HG03432 (cell line): ENCODE data around the gene LRRC10B.

Experiments
- ATAC-seq: cut with Tn5 transposase; IDR thresholded peaks from one replicate; pipeline ENCODE4 v1.9.1; 2021; ENCODE audit warnings: mild to moderate bottlenecking, moderate library complexity; ENCODE audit not compliant: unreplicated experiment

Gene LRRC10B

GRCh38 chr11:61528114-61528513 is 19.6 kb downstream of the LRRC10B start:
- no peak for ATAC-seq

- ATAC-seq = no peak
Observed at GRCh38 chr11:61529537-61530225, 21.1 kb downstream of the LRRC10B start.

- ATAC-seq = no peak
Observed at GRCh38 chr11:61531044-61531443, 22.5 kb downstream of the LRRC10B start.

- no peak for ATAC-seq
Observed at GRCh38 chr11:61532134-61533038, 23.8 kb downstream of the LRRC10B start.

GRCh38 chr11:61533039-61533375 is 24.5 kb downstream of the LRRC10B start:
- ATAC-seq = no peak

GRCh38 chr11:61533401-61533800 is 24.9 kb downstream of the LRRC10B start:
- no peak for ATAC-seq

GRCh38 chr11:61534025-61534932 is 25.7 kb downstream of the LRRC10B start:
- no peak for ATAC-seq

GRCh38 chr11:61534933-61535839 is 26.6 kb downstream of the LRRC10B start:
- ATAC-seq = no peak

- ATAC-seq = no peak
Observed at GRCh38 chr11:61535998-61536675, 27.6 kb downstream of the LRRC10B start.

GRCh38 chr11:61536676-61537270 is 28.2 kb downstream of the LRRC10B start:
- no peak for ATAC-seq

- no peak for ATAC-seq
Observed at GRCh38 chr11:61537326-61537725, 28.8 kb downstream of the LRRC10B start.

- no peak for ATAC-seq
Observed at GRCh38 chr11:61538636-61538961, 30.1 kb downstream of the LRRC10B start.

- ATAC-seq = no peak
Observed at GRCh38 chr11:61539006-61539405, 30.5 kb downstream of the LRRC10B start.

GRCh38 chr11:61539831-61540357 is 31.3 kb downstream of the LRRC10B start:
- no peak for ATAC-seq

GRCh38 chr11:61540528-61540927 is 32.0 kb downstream of the LRRC10B start:
- no peak for ATAC-seq

- ATAC-seq = no peak
Observed at GRCh38 chr11:61541598-61541997, 33.0 kb downstream of the LRRC10B start.

GRCh38 chr11:61542024-61542461 is 33.5 kb downstream of the LRRC10B start:
- ATAC-seq = no peak

- no peak for ATAC-seq
Observed at GRCh38 chr11:61542705-61543104, 34.2 kb downstream of the LRRC10B start.
